ENCODE data around the gene ZNF470. TPM values are rescaled to one million over a fixed set of nuclear protein-coding genes. Genes with fewer than 3 reads are reported as not detected.

Gene ZNF470
- 2.8 and 6.6 TPM in 2 replicates for total RNA-seq

GRCh38 chr19:56567274-56568120, at the start of gene ZNF470:
ZNF470 (plus strand) TSS chr19:56567468; CDS start chr19:56570312, 2,844 bp downstream.

GRCh38 chr19:56538761-56539263, 28.5 kb upstream of the ZNF470 start, which contains the start of gene ZFP28:
ZFP28 (plus strand) TSS chr19:56538948; CDS start chr19:56539019, 71 bp downstream.

GRCh38 chr19:56594783-56595547, 27.7 kb downstream of the ZNF470 start, which contains the start of gene ZNF71:
ZNF71 (plus strand) TSS chr19:56595302; CDS start chr19:56601559, 6,257 bp downstream.

Other genes with a start within 250 kb of the ZNF470 start
- 1.6 and 3.3 TPM in 2 replicates for gene ZNF582, start 173.9 kb upstream of the ZNF470 start, total RNA-seq
- gene ZNF583, start 163.1 kb upstream of the ZNF470 start, total RNA-seq: 1.5 and 5.7 TPM in 2 replicates
- 1.5 and 4.5 TPM in 2 replicates for gene ZNF667, start 90.1 kb upstream of the ZNF470 start, total RNA-seq
- 1.1 and 2.9 TPM in 2 replicates for gene ZNF471, start 59.6 kb upstream of the ZNF470 start, total RNA-seq
- 4.9 and 7.7 TPM in 2 replicates for gene ZFP28, start 28.5 kb upstream of the ZNF470 start, total RNA-seq
- gene ZNF71, start 27.8 kb downstream of the ZNF470 start, total RNA-seq: 10.8 and 25.5 TPM in 2 replicates
- gene SMIM17, start 75.7 kb downstream of the ZNF470 start, total RNA-seq: 0.16 and 0.63 TPM in 2 replicates
- gene ZNF835, start 104.3 kb downstream of the ZNF470 start, total RNA-seq: 0.16 and 0.38 TPM in 2 replicates

Data from bladder microvascular endothelial cell (primary cell).